HepG2 (cell line): ENCODE measurements around the gene PPP1R15A. TPM values are rescaled to one million over a fixed set of nuclear protein-coding genes. Genes with fewer than 3 reads are reported as not detected.

Source experiments
- ATAC-seq: fragments of 200-7000 bp; cut with Tn5 transposase; 3 replicates; pipeline ENCODE4 v1.9.1; 2020; ENCODE audit warnings: mild to moderate bottlenecking, moderate library complexity
- BruUV-seq: library from RNA; stranded (reverse); fragments of 400-500 nt; replicated peaks from 2 replicates; lab custom pipeline; 2021; lab: Mats Ljungman, UMichigan
- CTCF ChIA-PET: fragments of 300-600 bp; formaldehyde crosslinking; extraction: SDS; loops from one replicate; lab custom pipeline; 2021; ENCODE audit warnings: low total read pairs, inconsistent platforms, low intra/inter-chr PET ratio; lab: Yijun Ruan, JAX
- POLR2A ChIA-PET: fragments of 350-600 bp; sonication (Branson Sonifier 250); formaldehyde crosslinking; loops from one replicate; lab custom pipeline; 2020; ENCODE audit warnings: antibody characterized with exemption, inconsistent platforms; lab: Yijun Ruan, JAX
- DNase-seq: peaks from one replicate; pipeline ENCODE4 v3.0.0-alpha.2; 2015; ENCODE audit warnings: low spot score
- FAIRE-seq: peaks from 3 replicates; lab custom pipeline; 2011; peaks lifted over from hg19 to GRCh38; lab: Jason Lieb, UNC
- H2AFZ ChIP-seq: one replicate; pipeline ENCODE4 v1.6.1; 2011; ENCODE audit warnings: low read length, inconsistent platforms
- H3K27ac ChIP-seq: fragments of 300-600 bp; 3 replicates; pipeline ENCODE4 v1.8.0; 2011; ENCODE audit warnings: mixed run types, mild to moderate bottlenecking, mixed read lengths, low read length, inconsistent platforms; ENCODE audit not compliant: insufficient read depth; ENCODE audit errors: extremely low read length
- H3K27me3 ChIP-seq, 2 experiments: fragments of 200-600 bp in 1 of 2; 2 replicates in 1 of 2; 3 replicates in 1 of 2; pipeline versions ENCODE4 v1.6.0 to v1.8.0; 2011; ENCODE audit warnings: low read length in 2 of 2, mild to moderate bottlenecking in 2 of 2, moderate library complexity in 2 of 2, inconsistent platforms in 1 of 2; ENCODE audit not compliant: insufficient read depth in 2 of 2, control insufficient read depth in 1 of 2
- H3K36me3 ChIP-seq, 2 experiments: fragments of 200-600 bp in 1 of 2; replicated peaks in 1 of 2; 2 replicates in 1 of 2; 3 replicates in 1 of 2; pipeline versions ENCODE4 v1.5.1 to v1.8.0; 2011; ENCODE audit warnings: low read length in 2 of 2, inconsistent platforms in 1 of 2; ENCODE audit not compliant: insufficient read depth in 2 of 2, control insufficient read depth in 1 of 2
- H3K4me1 ChIP-seq: 2 replicates; pipeline ENCODE4 v1.5.1; 2012; ENCODE audit warnings: low read length, inconsistent platforms; ENCODE audit not compliant: insufficient read depth
- H3K4me2 ChIP-seq: 2 replicates; pipeline ENCODE4 v1.6.0; 2011; ENCODE audit warnings: low read depth, low read length, inconsistent platforms
- H3K4me3 ChIP-seq, 3 experiments: fragments of 200-600 bp in 1 of 3; sonication (generic), shearing (Covaris generic) in 1 of 3; replicated peaks in 1 of 3; 2 replicates each; pipeline ENCODE4 v1.5.1; 2011 to 2016; ENCODE audit warnings: low read length in 3 of 3, inconsistent platforms in 2 of 3, low read depth in 2 of 3, mild to moderate bottlenecking in 2 of 3, control low read depth in 1 of 3, mixed read lengths in 1 of 3; ENCODE audit not compliant: insufficient read depth in 1 of 3
- H3K79me2 ChIP-seq: one replicate; pipeline ENCODE4 v1.6.1; 2011; ENCODE audit warnings: low read length, inconsistent platforms; ENCODE audit not compliant: insufficient read depth
- H3K9ac ChIP-seq: 2 replicates; pipeline ENCODE4 v1.6.0; 2011; ENCODE audit warnings: mild to moderate bottlenecking, low read depth, low read length, inconsistent platforms; ENCODE audit not compliant: insufficient read depth
- H3K9me3 ChIP-seq: 2 replicates; pipeline ENCODE4 v1.5.1; 2012; ENCODE audit warnings: mild to moderate bottlenecking, low read length
- H4K20me1 ChIP-seq: 2 replicates; pipeline ENCODE4 v1.6.0; 2011; ENCODE audit warnings: inconsistent platforms, mild to moderate bottlenecking, low read length, moderate library complexity; ENCODE audit not compliant: insufficient read depth
- ASH2L ChIP-seq: fragments of 300-600, 200-600 bp; sonication (generic); IDR thresholded peaks from 2 replicates; pipeline ENCODE4 v1.7.0; 2017; ENCODE audit warnings: low read depth, mild to moderate bottlenecking, moderate library complexity, mixed read lengths, low read length; ENCODE audit not compliant: insufficient read length
- DPF2 ChIP-seq: sonication (generic); formaldehyde crosslinking; IDR thresholded peaks from 2 replicates; pipeline ENCODE4 v1.4.0; 2020; ENCODE audit warnings: mild to moderate bottlenecking, low read depth, missing genetic modification reagents, borderline replicate concordance
- EP300 ChIP-seq, 3 experiments: sonication (generic) in 1 of 3; formaldehyde crosslinking in 1 of 3; IDR thresholded peaks; 2 replicates each; pipeline versions ENCODE4 v1.5.1 to v1.6.1; 2011 to 2020; ENCODE audit warnings: low read depth in 2 of 3, low read length in 2 of 3, borderline replicate concordance in 1 of 3, improper control_type of control experiment in 1 of 3, mild to moderate bottlenecking in 1 of 3, missing genetic modification reagents in 1 of 3, moderate library complexity in 1 of 3
- FOXK1 ChIP-seq: sonication (generic); formaldehyde crosslinking; IDR thresholded peaks from 2 replicates; pipeline ENCODE4 v1.4.0; 2020; ENCODE audit warnings: low read depth, missing genetic modification reagents, borderline replicate concordance
- FOXM1 ChIP-seq: sonication (generic); formaldehyde crosslinking; IDR thresholded peaks from 2 replicates; pipeline ENCODE4 v1.5.0; 2020; ENCODE audit warnings: missing genetic modification reagents
- GLI4 ChIP-seq: sonication (generic); formaldehyde crosslinking; IDR thresholded peaks from 2 replicates; pipeline ENCODE4 v1.5.1; 2020; ENCODE audit warnings: missing genetic modification reagents, mild to moderate bottlenecking, moderate library complexity, borderline replicate concordance
- KDM5B ChIP-seq: sonication (generic); formaldehyde crosslinking; IDR thresholded peaks from 2 replicates; pipeline ENCODE4 v1.4.0; 2020; ENCODE audit warnings: missing genetic modification reagents, mild to moderate bottlenecking, borderline replicate concordance
- KMT2B ChIP-seq: IDR thresholded peaks from 2 replicates; pipeline ENCODE4 v1.6.1; 2016; ENCODE audit warnings: missing genetic modification reagents, missing compliant biosample characterization
- NR2F6 ChIP-seq, 2 experiments: IDR thresholded peaks; 2 replicates each; pipeline ENCODE4 v1.6.1; 2016; ENCODE audit warnings: antibody characterized with exemption in 1 of 2, mild to moderate bottlenecking in 1 of 2
- POLR2A ChIP-seq, 2 experiments: IDR thresholded peaks; 2 replicates each; pipeline ENCODE4 v1.6.1; 2011; ENCODE audit warnings: low read depth in 2 of 2, low read length in 2 of 2, mild to moderate bottlenecking in 1 of 2, moderate library complexity in 1 of 2; ENCODE audit not compliant: insufficient read depth in 1 of 2
- PTBP1 ChIP-seq: fragments of 200-400 bp; formaldehyde crosslinking; IDR thresholded peaks from 2 replicates; pipeline ENCODE4 v1.6.1; 2018; ENCODE audit warnings: low read length, low read depth; ENCODE audit not compliant: poor library complexity, severe bottlenecking
- RBM39 ChIP-seq: fragments of 200-400 bp; formaldehyde crosslinking; IDR thresholded peaks from one replicate; pipeline ENCODE4 v1.6.1; 2018; ENCODE audit warnings: antibody characterized with exemption, mild to moderate bottlenecking, low read depth, low read length; ENCODE audit not compliant: poor library complexity, severe bottlenecking
- RFXAP ChIP-seq: sonication (generic); formaldehyde crosslinking; IDR thresholded peaks from 2 replicates; pipeline ENCODE4 v1.4.0; 2020; ENCODE audit warnings: missing genetic modification reagents, borderline replicate concordance
- SYNCRIP ChIP-seq: fragments of 200-400 bp; formaldehyde crosslinking; IDR thresholded peaks from 2 replicates; pipeline ENCODE4 v1.6.1; 2018; ENCODE audit warnings: mild to moderate bottlenecking, low read depth, low read length; ENCODE audit not compliant: insufficient read depth
- ZBTB1 ChIP-seq: sonication (generic); formaldehyde crosslinking; IDR thresholded peaks from 2 replicates; pipeline ENCODE4 v1.4.0; 2020; ENCODE audit warnings: missing genetic modification reagents, borderline replicate concordance
- ZNF510 ChIP-seq: sonication (generic); formaldehyde crosslinking; IDR thresholded peaks from 2 replicates; pipeline ENCODE4 v1.4.0; 2020; ENCODE audit warnings: low read depth, mild to moderate bottlenecking, missing genetic modification reagents
- ZNF563 ChIP-seq: sonication (generic); formaldehyde crosslinking; IDR thresholded peaks from 2 replicates; pipeline ENCODE4 v1.8.0; 2022; ENCODE audit warnings: mild to moderate bottlenecking, moderate library complexity, missing genetic modification reagents
- ZNF569 ChIP-seq: sonication (generic); formaldehyde crosslinking; IDR thresholded peaks from 2 replicates; pipeline ENCODE4 v1.5.0; 2020; ENCODE audit warnings: mild to moderate bottlenecking, missing genetic modification reagents, moderate library complexity, borderline replicate concordance
- ZNF672 ChIP-seq: sonication (generic); formaldehyde crosslinking; IDR thresholded peaks from 2 replicates; pipeline ENCODE4 v1.8.1; 2022; ENCODE audit warnings: missing genetic modification reagents
- ZNF713 ChIP-seq: sonication (generic); formaldehyde crosslinking; IDR thresholded peaks from 2 replicates; pipeline ENCODE4 v1.4.0; 2020; ENCODE audit warnings: mild to moderate bottlenecking, missing genetic modification reagents
- WGBS: methylation state at CpG from one replicate; pipeline ENCODE4 v1.1.6; 2017; ENCODE audit warnings: low lambda C conversion rate; 5-methylcytosine and 5-hydroxymethylcytosine counted together
- in situ Hi-C: cut with HindIII; loops from 2 replicates; pipeline ENCODE4 v1.10.0; 2017; ENCODE audit warnings: low pct_unique_long_range_greater_than_20kb; ENCODE audit not compliant: extremely low pct_ligation_motif_present
- intact Hi-C: fragments of 100-400 bp; cut with micrococcal nuclease; formaldehyde crosslinking; loops from one replicate; pipeline ENCODE4 v1.10.0; 2022; ENCODE audit not compliant: unreplicated experiment
- polyA plus RNA-seq, 8 experiments: library from polyadenylated mRNA; depleted of rRNA in 3 of 8; stranded (reverse) in 7 of 8; unstranded in 1 of 8; fragments of >200 nt; fragmentation: Illumina TruSeq in 4 of 8; extraction: Trizol in 4 of 8; gene quantifications; 2 replicates each; pipeline versions ENCODE4 v1.2.1 to v1.2.3, GENCODE V29; 2011 to 2016; ENCODE audit warnings: low read depth in 4 of 8, missing spikeins in 1 of 8, mixed read lengths in 1 of 8; ENCODE audit not compliant: insufficient read depth in 1 of 8
- total RNA-seq, 5 experiments: library from RNA; depleted of rRNA; stranded (reverse); fragments of >200 nt; fragmentation: Illumina TruSeq; extraction: Trizol; gene quantifications; 2 replicates each; pipeline ENCODE4 v1.2.3, GENCODE V29; 2016; ENCODE audit warnings: low read depth in 1 of 5
- TF ChIP-seq, protein P1 (sequence below): sonication (generic); formaldehyde crosslinking; IDR thresholded peaks from 2 replicates; pipeline ENCODE4 v1.8.1; 2022; ENCODE audit warnings: low read depth, mild to moderate bottlenecking, missing genetic modification reagents

The PPP1R15A gene
- total and polyA plus RNA-seq, 2 of the 13 experiments (the other 11 are each of a cell fraction or from before 2014, with no cell fraction given) = 15.6 to 18.5 TPM

DNA sequence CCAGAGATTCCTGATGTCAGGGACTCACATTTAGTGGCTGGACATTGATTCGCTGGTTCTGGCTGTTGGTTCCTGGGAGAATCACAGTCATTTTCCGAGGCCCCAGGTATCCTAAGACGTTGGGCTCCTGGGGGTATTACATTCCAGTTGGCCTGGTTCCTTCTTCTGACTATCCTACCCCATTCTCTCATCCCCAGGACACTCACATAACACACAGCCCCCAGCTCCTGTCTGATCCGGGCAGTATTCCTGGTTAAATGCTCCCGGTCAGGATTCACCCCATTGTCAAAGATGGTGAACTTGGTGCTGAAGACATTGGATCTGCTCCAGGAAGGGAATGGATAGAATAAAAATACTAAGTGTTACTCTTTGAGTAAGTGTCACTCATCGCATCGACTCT lies 11.5 kb downstream of the PPP1R15A start (continued):
- TF ChIP-seq ZNF713 (CRISPR knock-in tag) (no peak), PTBP1 (no peak), ASH2L (no peak), RFXAP (CRISPR knock-in tag) (no peak)

- no peak for TF ChIP-seq POLR2A (IDR thresholded peaks at IDR 0.05; ENCODE audit: insufficient read depth in 1 of 2, low read depth in 2 of 2, low read length in 2 of 2)
- TF ChIP-seq KDM5B (CRISPR knock-in tag) = no peak
- TF ChIP-seq SYNCRIP = no peak
- no peak for TF ChIP-seq GLI4
- TF ChIP-seq ZNF510 = no peak
- TF ChIP-seq, protein P1, sequence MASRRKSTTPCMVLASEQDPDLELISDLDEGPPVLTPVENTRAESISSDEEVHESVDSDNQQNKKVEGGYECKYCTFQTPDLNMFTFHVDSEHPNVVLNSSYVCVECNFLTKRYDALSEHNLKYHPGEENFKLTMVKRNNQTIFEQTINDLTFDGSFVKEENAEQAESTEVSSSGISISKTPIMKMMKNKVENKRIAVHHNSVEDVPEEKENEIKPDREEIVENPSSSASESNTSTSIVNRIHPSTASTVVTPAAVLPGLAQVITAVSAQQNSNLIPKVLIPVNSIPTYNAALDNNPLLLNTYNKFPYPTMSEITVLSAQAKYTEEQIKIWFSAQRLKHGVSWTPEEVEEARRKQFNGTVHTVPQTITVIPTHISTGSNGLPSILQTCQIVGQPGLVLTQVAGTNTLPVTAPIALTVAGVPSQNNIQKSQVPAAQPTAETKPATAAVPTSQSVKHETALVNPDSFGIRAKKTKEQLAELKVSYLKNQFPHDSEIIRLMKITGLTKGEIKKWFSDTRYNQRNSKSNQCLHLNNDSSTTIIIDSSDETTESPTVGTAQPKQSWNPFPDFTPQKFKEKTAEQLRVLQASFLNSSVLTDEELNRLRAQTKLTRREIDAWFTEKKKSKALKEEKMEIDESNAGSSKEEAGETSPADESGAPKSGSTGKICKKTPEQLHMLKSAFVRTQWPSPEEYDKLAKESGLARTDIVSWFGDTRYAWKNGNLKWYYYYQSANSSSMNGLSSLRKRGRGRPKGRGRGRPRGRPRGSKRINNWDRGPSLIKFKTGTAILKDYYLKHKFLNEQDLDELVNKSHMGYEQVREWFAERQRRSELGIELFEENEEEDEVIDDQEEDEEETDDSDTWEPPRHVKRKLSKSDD = no peak
- no peak for TF ChIP-seq ZNF563 (CRISPR knock-in tag)
- TF ChIP-seq ZBTB1 (CRISPR knock-in tag) = no peak
- TF ChIP-seq RBM39 = no peak
- TF ChIP-seq NR2F6 (IDR thresholded peaks at IDR 0.05) = no peak
- no peak for TF ChIP-seq NR2F6 (CRISPR knock-in tag; IDR thresholded peaks at IDR 0.05)
- TF ChIP-seq EP300 (IDR thresholded peaks at IDR 0.05; ENCODE audit: low read depth in 2 of 2, low read length in 2 of 2) = no peak
- no peak for TF ChIP-seq EP300 (CRISPR knock-in tag; IDR thresholded peaks at IDR 0.05; ENCODE audit: borderline replicate concordance)
- no peak for TF ChIP-seq KMT2B (CRISPR knock-in tag)
- TF ChIP-seq ZNF672 (CRISPR knock-in tag) = no peak
- TF ChIP-seq FOXK1 = no peak
- TF ChIP-seq FOXM1 = no peak
- TF ChIP-seq DPF2 = no peak
- TF ChIP-seq ZNF569 (CRISPR knock-in tag) = no peak
- no peaks in the 10 kb centered on the region for H3K36me3 ChIP-seq
- ATAC-seq (peak; percentile 48; the same call in 2 of the 3 replicates), DNase-seq (no peak), FAIRE-seq (no peak)
- no peaks in the 10 kb centered on the region for H4K20me1 ChIP-seq
- H3K9me3 ChIP-seq = no peaks in the 10 kb centered on the region
- ChIA-PET CTCF (no interaction called here), POLR2A (no interaction called here)
- H2AFZ ChIP-seq = no peak overlapping the region
- H3K79me2 ChIP-seq = no peaks in the 10 kb centered on the region
- intact Hi-C loops (no loop called here), in situ Hi-C loops (no loop called here)
- peaks cover 44% of the 10 kb centered on the region for H3K4me1 ChIP-seq
- H3K27ac ChIP-seq = no peak overlapping the region
- no peaks in the 10 kb centered on the region; a peak in 1 of 5 replicates for H3K27me3 ChIP-seq
- H3K4me3 ChIP-seq = no peak overlapping the region
- no TSS peak for BruUV-seq
- WGBS = 92% methylated on average over 15 of the region's 21 CpGs
- H3K4me2 ChIP-seq = no peak overlapping the region
- no peak overlapping the region for H3K9ac ChIP-seq
These were observed 15.8 kb downstream of the PPP1R15A start for GRCh38 chr19:48887861-48888612.
